Inflammatory macrophage (primary cell): ENCODE results near the gene GRK1.
"Not testable (repeated sequence)": the region's sequence is repeated elsewhere in the genome, so short reads cannot be mapped to it uniquely, and the experiment has no call there.

Experiments used
- DNase-seq, 2 donors: peaks; one replicate each; pipeline ENCODE4 v3.0.0-alpha.2; 2020 to 2022
- total RNA-seq, 18 experiments: gene quantifications; one replicate each; lab custom pipeline; 2026; ENCODE audit warnings: mixed read lengths in 6 of 18, inconsistent platforms in 2 of 18; lab: John Stamatoyannopoulos, UW

GRK1 gene
- 0 to 0.11 (median 0) reads per million in 18 experiments for total RNA-seq

- no peak for DNase-seq
Measured at GRCh38 chr13:113666951-113667701, at the start of gene GRK1. Gene GRK1 (plus strand): TSS chr13:113667219. CDS start chr13:113667387, 168 bp downstream.

- no peak for DNase-seq
Measured at GRCh38 chr13:113617961-113618360, 49.1 kb upstream of the GRK1 start.

GRCh38 chr13:113618455-113618854, 48.6 kb upstream of the GRK1 start:
- no peak for DNase-seq

- no peak for DNase-seq
Measured at GRCh38 chr13:113620036-113620796, 46.8 kb upstream of the GRK1 start.

- DNase-seq, result no peak
Measured at GRCh38 chr13:113621046-113621445, 46.0 kb upstream of the GRK1 start.

DNA sequence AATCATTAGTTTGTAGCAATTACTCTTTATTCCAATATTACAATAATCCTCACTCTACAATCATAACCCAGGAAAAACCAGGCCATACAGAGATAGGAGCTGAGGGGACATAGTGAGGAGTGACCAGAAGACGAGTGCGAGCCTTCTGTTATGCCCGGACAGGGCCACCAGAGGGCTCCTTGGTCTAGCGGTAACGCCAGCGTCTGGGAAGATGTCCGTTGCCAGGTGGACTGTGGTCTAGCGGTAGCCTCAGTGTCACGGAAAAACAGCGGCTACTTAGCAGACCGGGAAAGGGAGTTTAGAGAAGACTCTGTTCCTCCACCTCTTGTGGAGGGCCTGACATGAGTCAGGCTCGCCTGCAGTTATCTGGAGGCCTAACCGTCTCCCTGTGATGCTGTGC, 45.5 kb upstream of the GRK1 start:
- not testable (repeated sequence) for DNase-seq

- DNase-seq, result not testable (repeated sequence)
Measured at GRCh38 chr13:113621986-113622550, 45.0 kb upstream of the GRK1 start.

DNA sequence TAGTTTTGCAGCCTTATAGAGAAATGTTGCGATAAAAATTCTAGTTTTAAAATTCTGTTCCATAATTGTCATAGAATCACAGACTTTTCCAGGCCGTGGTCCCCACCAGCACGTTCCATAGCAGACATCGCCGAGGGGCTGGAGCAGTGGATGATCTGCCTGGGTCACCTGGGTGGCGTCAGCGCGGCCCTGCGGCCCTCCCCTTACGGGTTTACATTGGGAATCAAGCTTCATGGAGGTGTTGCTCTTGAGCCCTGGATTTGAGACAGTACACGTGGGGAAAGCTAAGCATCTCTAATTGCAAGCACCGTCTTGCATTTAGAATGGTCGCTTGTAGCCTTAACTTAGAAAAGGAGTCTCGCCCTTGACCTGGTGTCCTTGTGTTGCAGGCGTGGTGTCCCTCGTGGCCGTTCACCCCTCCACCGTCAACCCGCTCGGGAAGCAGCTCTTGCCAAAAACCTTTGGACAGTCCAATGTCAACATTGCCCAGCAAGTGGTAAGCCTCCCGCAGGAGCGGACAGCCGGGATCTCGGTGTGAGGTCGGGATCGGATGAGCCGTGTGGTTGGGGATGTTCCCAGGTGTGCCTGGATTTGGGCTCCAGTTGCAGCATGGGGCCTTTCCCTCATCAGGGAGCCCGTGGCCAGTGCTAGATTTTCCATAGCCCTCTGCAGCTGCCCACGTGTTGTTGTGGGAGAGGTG, 44.1 kb upstream of the GRK1 start:
- no peak for DNase-seq

DNA sequence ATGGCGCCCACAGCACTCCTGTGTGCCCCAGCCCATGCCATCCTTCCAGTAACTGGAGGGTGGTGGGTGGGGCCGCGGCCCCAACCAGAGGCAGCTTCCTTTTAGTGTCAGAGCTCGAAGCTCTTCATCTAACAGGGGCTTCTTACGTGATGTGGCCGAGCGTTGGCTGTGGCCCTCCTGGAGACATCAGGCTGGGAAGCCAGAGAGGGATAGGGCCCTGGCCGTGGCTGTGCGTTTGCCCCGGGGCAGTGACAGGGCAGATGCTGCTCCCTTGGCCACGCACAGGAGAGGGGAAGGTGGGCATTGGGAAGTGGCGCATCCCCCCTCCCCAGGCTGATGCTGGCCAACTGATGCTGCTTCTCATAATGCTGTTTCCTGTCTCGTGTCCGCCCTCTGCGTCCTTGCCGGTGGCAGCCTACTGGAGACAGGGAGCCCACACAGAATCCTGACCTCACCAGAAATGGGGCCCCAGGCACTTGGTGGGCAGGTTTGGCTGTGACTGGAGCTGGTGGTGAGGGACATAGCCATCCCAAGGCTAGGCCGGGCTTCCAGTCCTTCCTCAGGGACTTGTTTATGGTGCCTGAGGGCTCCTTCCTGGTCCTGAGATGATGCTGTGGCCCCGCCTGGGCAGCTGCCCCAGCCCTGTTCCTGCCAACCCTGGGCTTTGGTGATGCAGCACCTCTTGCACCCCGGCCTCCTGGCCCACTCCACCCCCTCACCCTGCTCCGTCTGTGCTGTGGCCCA, 43.4 kb upstream of the GRK1 start:
- peak; percentile 12 to 16 for DNase-seq

GRCh38 chr13:113624235-113624587, 42.8 kb upstream of the GRK1 start:
- DNase-seq, result no peak

- not testable (repeated sequence) for DNase-seq
Measured at GRCh38 chr13:113624640-113625304, 42.2 kb upstream of the GRK1 start.

DNA sequence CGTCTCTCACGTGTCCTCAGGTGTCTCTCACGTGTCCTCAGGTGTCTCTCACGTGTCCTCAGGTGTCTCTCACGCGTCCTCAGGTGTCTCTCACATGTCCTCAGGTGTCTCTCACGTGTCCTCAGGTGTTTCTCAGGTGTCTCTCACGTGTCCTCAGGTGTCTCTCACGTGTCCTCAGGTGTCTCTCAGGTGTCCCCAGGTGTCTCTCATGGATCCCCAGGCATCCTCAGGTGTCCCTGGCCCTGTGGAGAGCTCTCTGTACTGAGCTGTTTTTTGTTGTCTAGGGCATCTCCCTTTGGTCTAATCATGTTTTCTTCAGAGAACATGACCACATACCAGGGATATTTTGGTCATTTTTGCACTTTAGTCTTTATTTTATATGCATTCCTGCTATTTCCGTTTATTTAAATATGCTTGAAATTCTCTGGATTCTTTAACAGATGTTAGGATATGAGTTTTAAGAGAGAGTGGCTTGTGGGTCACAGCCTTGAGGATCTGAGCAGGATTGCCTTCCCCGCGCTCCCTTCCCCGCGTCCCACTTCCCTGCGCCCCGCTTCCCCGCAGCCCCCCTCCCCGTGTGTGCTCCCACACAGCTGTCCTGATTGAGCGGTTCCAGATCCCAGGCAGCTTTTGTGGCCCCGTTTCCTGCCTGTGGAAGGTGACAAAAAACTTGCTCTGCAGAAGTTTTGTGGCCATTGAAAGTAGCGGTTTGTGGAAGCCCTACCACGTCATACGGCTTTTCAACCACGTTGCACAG, 40.9 kb upstream of the GRK1 start:
- DNase-seq, result no peak

DNA sequence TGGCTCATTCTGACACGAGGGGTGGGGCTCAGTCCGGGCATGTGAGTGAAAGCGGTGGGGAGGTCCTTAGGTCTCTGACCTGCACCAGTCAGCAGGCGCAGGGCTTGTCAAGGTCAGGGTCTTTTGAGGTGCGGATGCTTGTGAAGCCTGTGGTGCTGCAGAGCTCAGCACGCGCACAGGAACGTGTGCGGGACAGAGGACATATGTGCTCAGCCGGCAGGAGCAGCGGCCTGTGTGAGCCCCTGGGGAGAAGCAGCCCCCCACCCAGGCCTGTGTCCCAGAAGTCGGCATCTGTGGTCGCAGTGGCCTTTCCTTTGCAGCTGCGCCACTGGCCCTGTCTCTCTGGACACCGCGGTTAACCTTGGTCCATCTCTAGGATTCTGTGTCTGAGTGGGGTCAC, 39.9 kb upstream of the GRK1 start:
- DNase-seq, result no peak

GRCh38 chr13:113628291-113629270, 38.4 kb upstream of the GRK1 start:
- DNase-seq, result peak in 1 of 2 donors; percentile 35

DNA sequence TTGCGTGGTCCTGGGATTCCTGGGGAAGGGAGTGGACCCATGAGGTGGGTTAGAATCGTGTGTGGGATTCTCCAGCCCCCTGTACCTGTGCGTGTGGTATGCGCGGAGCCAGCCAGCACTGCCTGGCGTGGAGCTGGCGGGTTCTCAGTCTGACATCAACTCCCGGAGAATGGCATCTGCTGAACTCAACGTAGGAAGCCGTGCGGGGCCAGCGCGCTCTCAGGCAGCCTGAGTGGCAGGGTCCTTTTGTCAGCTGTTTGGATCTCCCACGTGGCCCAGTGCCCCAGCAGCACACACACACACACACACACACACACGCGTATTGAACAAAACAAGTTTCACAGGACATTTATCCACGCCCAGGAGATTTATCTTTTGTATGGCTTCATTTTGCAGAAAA, 37.2 kb upstream of the GRK1 start:
- DNase-seq, result no peak

DNA sequence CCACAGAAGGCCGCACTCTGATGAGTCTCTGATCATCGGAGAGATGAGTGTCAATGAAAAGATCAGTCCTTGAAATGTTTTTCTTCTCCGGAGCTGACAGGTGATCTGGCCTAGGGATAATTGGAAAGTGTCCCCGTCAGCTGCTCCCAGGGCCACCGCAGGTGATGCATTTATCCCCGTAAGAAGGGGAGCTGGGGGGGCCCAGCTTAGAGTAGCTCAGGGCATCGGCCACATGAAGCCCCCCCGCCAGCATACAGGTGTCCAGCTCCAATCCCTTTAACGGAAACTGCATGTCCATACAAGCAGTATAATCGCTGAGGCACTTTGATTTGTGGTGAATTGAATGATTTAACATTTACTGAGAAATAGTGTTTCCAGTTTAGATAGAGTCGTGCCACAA, 36.7 kb upstream of the GRK1 start:
- no peak for DNase-seq

DNA sequence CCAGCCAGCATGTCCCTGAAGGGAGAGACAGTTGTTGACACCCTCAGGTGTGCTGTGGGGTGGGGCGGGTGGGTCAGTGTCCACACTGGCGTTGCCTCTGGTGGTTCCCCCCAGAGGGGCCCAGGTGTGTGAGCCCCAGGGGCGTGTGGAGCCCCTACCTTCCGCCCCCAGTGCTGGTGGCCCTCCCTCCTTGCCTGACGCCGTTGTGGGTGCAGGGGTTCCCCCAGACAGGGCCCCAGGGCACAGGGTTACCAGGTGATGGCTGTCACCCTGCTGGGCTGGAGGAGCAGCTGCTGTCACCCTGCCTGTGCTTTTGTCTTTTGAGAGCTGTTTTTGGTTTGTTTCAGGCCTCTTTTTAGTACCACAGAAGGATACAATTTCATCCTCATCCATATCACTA, 36.2 kb upstream of the GRK1 start:
- no peak for DNase-seq

- no peak for DNase-seq
Measured at GRCh38 chr13:113631341-113632095, 35.5 kb upstream of the GRK1 start.
